ENCODE data around the gene GALNT15.

GRCh38 chr3:16174389-16174788, at the start of gene GALNT15:
- TF ChIP-seq CTCF (IDR thresholded peaks at IDR 0.05) (no peak), POLR2A (IDR thresholded peaks at IDR 0.05) (peak in 1 of 2 donors; percentile 71)

Data from heart left ventricle (tissue), 13 donors.